ENCODE data around the gene CPT1B. TPM values are rescaled to one million over a fixed set of nuclear protein-coding genes. Genes with fewer than 3 reads are reported as not detected.

Gene CPT1B
- total and polyA plus RNA-seq, 4 experiments from 2014 or later, result 2.3 to 70.0 (median 68.0) TPM; not detected in 1

- no peaks in the 10 kb centered on the region for H3K27me3 ChIP-seq (ENCODE audit: insufficient read depth, low read length)
- H3K4me3 ChIP-seq (ENCODE audit: low read length in 2 of 2), result peak overlapping the region; percentile 76 to 94
- Mint-ChIP-seq H3K4me3 (peak overlapping the region; percentile 89 to 95 (median 92)), H3K27ac (peak overlapping the region; percentile 96 to 99 (median 97)), H3K27me3 (no peaks in the 10 kb centered on the region), H3K4me1 (peaks cover 15 to 53% (median 38%) of the 10 kb centered on the region in 4 donors), H3K9me3 (peaks cover 0 to 2% (median 0%) of the 10 kb centered on the region in 8 donors), H3K36me3 (no peaks in the 10 kb centered on the region)
- peaks cover 52% of the 10 kb centered on the region for H3K4me1 ChIP-seq (ENCODE audit: insufficient read depth, low read length)
- peak overlapping the region; percentile 96 for H3K27ac ChIP-seq (ENCODE audit: low read depth, low read length)
- peak; percentile 62 to 71 (median 66) for DNase-seq
- no peaks in the 10 kb centered on the region for H3K36me3 ChIP-seq (ENCODE audit: insufficient read depth, low read length)
- ChIA-PET CTCF (ENCODE audit: partially characterized antibody) (no interaction called here), POLR2A (ENCODE audit: partially characterized antibody) (interaction anchor here (1.0 to 9.5 kb wide), 10 partner anchors 6 to 90 kb away, joined by 3 to 321 read pairs (median 10); partner anchors contain the start of genes CHKB, KLHDC7B, LMF2 and NCAPH2)
- intact Hi-C loops (cut with micrococcal nuclease), result loop anchor here (1.0 kb wide), 1 partner anchor 8 kb away; no protein-coding TSS in a partner anchor
- no peaks in the 10 kb centered on the region for H3K9me3 ChIP-seq (ENCODE audit: control insufficient read depth in 1 of 2, low read length in 2 of 2)
Observed at GRCh38 chr22:50531546-50531961, 46.7 kb downstream of the CPT1B start.

- Mint-ChIP-seq H3K27ac (peak overlapping the region; percentile 96 to 99 (median 97)), H3K4me3 (peak overlapping the region; percentile 89 to 95 (median 92)), H3K36me3 (no peaks in the 10 kb centered on the region), H3K4me1 (peaks cover 15 to 54% (median 38%) of the 10 kb centered on the region in 4 donors), H3K27me3 (no peaks in the 10 kb centered on the region), H3K9me3 (peaks cover 0 to 2% (median 0%) of the 10 kb centered on the region in 8 donors)
- no peaks in the 10 kb centered on the region for H3K27me3 ChIP-seq (ENCODE audit: insufficient read depth, low read length)
- peak overlapping the region; percentile 76 to 94 for H3K4me3 ChIP-seq (ENCODE audit: low read length in 2 of 2)
- ChIA-PET CTCF (ENCODE audit: partially characterized antibody) (no interaction called here), POLR2A (ENCODE audit: partially characterized antibody) (interaction anchor here (1.4 to 9.5 kb wide), 9 partner anchors 7 to 90 kb away, joined by 3 to 321 read pairs (median 10); partner anchors contain the start of genes CHKB, KLHDC7B, LMF2 and NCAPH2)
- DNase-seq, result peak; percentile 72 to 82 (median 77)
- no peaks in the 10 kb centered on the region for H3K36me3 ChIP-seq (ENCODE audit: insufficient read depth, low read length)
- H3K4me1 ChIP-seq (ENCODE audit: insufficient read depth, low read length), result peaks cover 54% of the 10 kb centered on the region
- intact Hi-C loops (cut with micrococcal nuclease), result loop anchor here (1.0 kb wide), 1 partner anchor 8 kb away; no protein-coding TSS in a partner anchor
- H3K27ac ChIP-seq (ENCODE audit: low read depth, low read length), result peak overlapping the region; percentile 96
- no peaks in the 10 kb centered on the region for H3K9me3 ChIP-seq (ENCODE audit: control insufficient read depth in 1 of 2, low read length in 2 of 2)
Observed at GRCh38 chr22:50530877-50531545, 47.2 kb downstream of the CPT1B start.

- Mint-ChIP-seq H3K27ac (peak overlapping the region in 6 of 7 donors; percentile 97 to 99 (median 98)), H3K4me1 (peaks cover 15 to 54% (median 38%) of the 10 kb centered on the region in 4 donors), H3K36me3 (peaks cover 0 to 1% of the 10 kb centered on the region in 2 donors), H3K4me3 (peak overlapping the region; percentile 77 to 95 (median 92)), H3K9me3 (peaks cover 0 to 2% (median 0%) of the 10 kb centered on the region in 8 donors), H3K27me3 (no peaks in the 10 kb centered on the region)
- Histone ChIP-seq H3K27ac (ENCODE audit: low read depth, low read length) (peak overlapping the region; percentile 96), H3K4me3 (ENCODE audit: low read length in 2 of 2) (peak overlapping the region; percentile 76 to 94), H3K4me1 (ENCODE audit: insufficient read depth, low read length) (peaks cover 54% of the 10 kb centered on the region), H3K36me3 (ENCODE audit: insufficient read depth, low read length) (no peaks in the 10 kb centered on the region), H3K9me3 (ENCODE audit: control insufficient read depth in 1 of 2, low read length in 2 of 2) (no peaks in the 10 kb centered on the region), H3K27me3 (ENCODE audit: insufficient read depth, low read length) (no peaks in the 10 kb centered on the region)
- ChIA-PET POLR2A (ENCODE audit: partially characterized antibody) (interaction anchor here (1.4 to 9.5 kb wide), 6 partner anchors 7 to 91 kb away, joined by 3 to 321 read pairs (median 18); partner anchors contain the start of gene SYCE3), CTCF (ENCODE audit: partially characterized antibody) (no interaction called here)
- peak in 2 of 5 donors; percentile 24 to 32 for DNase-seq
- intact Hi-C loops (cut with micrococcal nuclease), result no loop called here
Observed at GRCh38 chr22:50530580-50530876, 47.7 kb downstream of the CPT1B start.

GRCh38 chr22:50529897-50530579 is 48.2 kb downstream of the CPT1B start, which contains the start of gene TYMP:
TSS of gene TYMP (minus strand) at chr22:50530012. CDS start at chr22:50529709, 303 bp downstream.
- POLR2A ChIA-PET (ENCODE audit: partially characterized antibody), result interaction anchor here (1.0 to 9.5 kb wide), 12 partner anchors 8 to 284 kb away, joined by 3 to 321 read pairs (median 11); partner anchors contain the start of genes ARSA, CHKB, HDAC10 and KLHDC7B
- H3K27me3 Mint-ChIP-seq, result no peaks in the 10 kb centered on the region
- peaks cover 55% of the 10 kb centered on the region for H3K4me1 ChIP-seq (ENCODE audit: insufficient read depth, low read length)
- H3K4me1 Mint-ChIP-seq, result peaks cover 15 to 54% (median 38%) of the 10 kb centered on the region in 4 donors
- H3K9me3 Mint-ChIP-seq, result peaks cover 0 to 2% (median 0%) of the 10 kb centered on the region in 8 donors
- H3K4me3 ChIP-seq (ENCODE audit: low read length in 2 of 2), result peak within 1 kb of the TSS; percentile 76 to 94
- H3K27ac Mint-ChIP-seq, result peak within 1 kb of the TSS; percentile 96 to 99 (median 97)
- CTCF ChIA-PET (ENCODE audit: partially characterized antibody), result interaction anchor here (5.1 kb wide), 1 partner anchor 9 kb away, joined by 135 read pairs; no protein-coding TSS in a partner anchor
- H3K27ac ChIP-seq (ENCODE audit: low read depth, low read length), result peak within 1 kb of the TSS; percentile 96
- peaks cover 0 to 3% of the 10 kb centered on the region in 2 donors for H3K36me3 Mint-ChIP-seq
- no peaks in the 10 kb centered on the region for H3K36me3 ChIP-seq (ENCODE audit: insufficient read depth, low read length)
- no peaks in the 10 kb centered on the region for H3K9me3 ChIP-seq (ENCODE audit: control insufficient read depth in 1 of 2, low read length in 2 of 2)
- DNase-seq, result peak; percentile 55 to 65 (median 59)
- H3K27me3 ChIP-seq (ENCODE audit: insufficient read depth, low read length), result no peaks in the 10 kb centered on the region
- H3K4me3 Mint-ChIP-seq, result peak within 1 kb of the TSS; percentile 89 to 95 (median 92)
- intact Hi-C loops (cut with micrococcal nuclease), result loop anchor here (5.0 kb wide), 2 partner anchors 288 to 338 kb away; no protein-coding TSS in a partner anchor

- H3K4me3 Mint-ChIP-seq, result peak overlapping the region in 7 of 8 donors; percentile 25 to 74 (median 40)
- Histone ChIP-seq H3K9me3 (ENCODE audit: control insufficient read depth in 1 of 2, low read length in 2 of 2) (no peaks in the 10 kb centered on the region), H3K36me3 (ENCODE audit: insufficient read depth, low read length) (no peaks in the 10 kb centered on the region), H3K4me1 (ENCODE audit: insufficient read depth, low read length) (peaks cover 61% of the 10 kb centered on the region), H3K4me3 (ENCODE audit: low read length in 2 of 2) (peak overlapping the region in 1 of 2 donors; percentile 94), H3K27me3 (ENCODE audit: insufficient read depth, low read length) (no peaks in the 10 kb centered on the region), H3K27ac (ENCODE audit: low read depth, low read length) (peak overlapping the region; percentile 96)
- DNase-seq, result peak in 1 of 5 donors; percentile 53
- peak overlapping the region; percentile 46 to 97 (median 75) for H3K27ac Mint-ChIP-seq
- H3K9me3 Mint-ChIP-seq, result peaks cover 0 to 2% (median 0%) of the 10 kb centered on the region in 8 donors
- H3K27me3 Mint-ChIP-seq, result no peaks in the 10 kb centered on the region
- H3K4me1 Mint-ChIP-seq, result peaks cover 19 to 57% (median 41%) of the 10 kb centered on the region in 4 donors
- intact Hi-C loops (cut with micrococcal nuclease), result loop anchor here (5.0 kb wide), 2 partner anchors 287 to 337 kb away; no protein-coding TSS in a partner anchor
- peaks cover 2 to 8% of the 10 kb centered on the region in 2 donors for H3K36me3 Mint-ChIP-seq
- ChIA-PET POLR2A (ENCODE audit: partially characterized antibody) (interaction anchor here (1.0 to 9.5 kb wide), 12 partner anchors 9 to 283 kb away, joined by 3 to 321 read pairs (median 11); partner anchors contain the start of genes ARSA, CHKB, HDAC10 and KLHDC7B), CTCF (ENCODE audit: partially characterized antibody) (interaction anchor here (1.2 to 5.1 kb wide), 2 partner anchors 10 to 20 kb away, joined by 3 to 135 read pairs; no protein-coding TSS in a partner anchor)
Observed at GRCh38 chr22:50529416-50529896, 48.8 kb downstream of the CPT1B start.

GRCh38 chr22:50528682-50529415 is 49.4 kb downstream of the CPT1B start:
- peaks cover 0 to 2% (median 0%) of the 10 kb centered on the region in 8 donors for H3K9me3 Mint-ChIP-seq
- Histone ChIP-seq H3K4me1 (ENCODE audit: insufficient read depth, low read length) (peaks cover 63% of the 10 kb centered on the region), H3K9me3 (ENCODE audit: control insufficient read depth in 1 of 2, low read length in 2 of 2) (no peaks in the 10 kb centered on the region), H3K36me3 (ENCODE audit: insufficient read depth, low read length) (no peaks in the 10 kb centered on the region), H3K27ac (ENCODE audit: low read depth, low read length) (peak overlapping the region; percentile 96), H3K4me3 (ENCODE audit: low read length in 2 of 2) (peak overlapping the region in 1 of 2 donors; percentile 94), H3K27me3 (ENCODE audit: insufficient read depth, low read length) (no peaks in the 10 kb centered on the region)
- peaks cover 17 to 53% (median 38%) of the 10 kb centered on the region in 4 donors for H3K4me1 Mint-ChIP-seq
- POLR2A ChIA-PET (ENCODE audit: partially characterized antibody), result interaction anchor here (0.8 to 9.5 kb wide), 12 partner anchors 9 to 277 kb away, joined by 3 to 321 read pairs (median 11); partner anchors contain the start of genes ARSA, CHKB, HDAC10 and LMF2
- H3K4me3 Mint-ChIP-seq, result peak overlapping the region; percentile 31 to 83 (median 60)
- CTCF ChIA-PET (ENCODE audit: partially characterized antibody), result interaction anchor here (1.2 to 5.1 kb wide), 2 partner anchors 11 to 19 kb away, joined by 3 to 135 read pairs; no protein-coding TSS in a partner anchor
- no peaks in the 10 kb centered on the region for H3K27me3 Mint-ChIP-seq
- H3K27ac Mint-ChIP-seq, result peak overlapping the region; percentile 77 to 97 (median 83)
- peaks cover 3 to 9% of the 10 kb centered on the region in 2 donors for H3K36me3 Mint-ChIP-seq
- intact Hi-C loops (cut with micrococcal nuclease), result loop anchor here (5.0 kb wide), 2 partner anchors 287 to 337 kb away; no protein-coding TSS in a partner anchor
- peak in 1 of 5 donors; percentile 41 for DNase-seq

Measured in CD4-positive, alpha-beta memory T cell (primary cell).